Measurements from ENCODE around the gene LRIT3.

- TF ChIP-seq CTCF (conservative IDR thresholded peaks at IDR 0.05), result no peak
- TF ChIP-seq EZH2 (IDR thresholded peaks at IDR 0.05; ENCODE audit: low read depth), result no peak
Measured at GRCh38 chr4:109912706-109913595, 65.0 kb downstream of the LRIT3 start, which contains the start of gene EGF.

All from PC-9 (cell line).